HUES64 (cell line): ENCODE measurements around the gene ZNF740.
A peak's percentile ranks its signal among the peaks of the same experiment; 100 is the strongest.

ENCODE experiments used
- H3K27ac ChIP-seq: 2 replicates; pipeline ENCODE4 v1.7.0; 2013; ENCODE audit warnings: low read depth, low read length, inconsistent platforms
- H3K27me3 ChIP-seq: 2 replicates; pipeline ENCODE4 v1.6.1; 2013; ENCODE audit warnings: mild to moderate bottlenecking, low read length; ENCODE audit not compliant: insufficient read depth
- H3K36me3 ChIP-seq: 2 replicates; pipeline ENCODE4 v1.6.1; 2013; ENCODE audit warnings: mild to moderate bottlenecking, low read length; ENCODE audit not compliant: insufficient read depth
- H3K4me1 ChIP-seq: 2 replicates; pipeline ENCODE4 v1.6.1; 2013; ENCODE audit warnings: mild to moderate bottlenecking, low read length, moderate library complexity; ENCODE audit not compliant: insufficient read depth
- H3K4me3 ChIP-seq: 2 replicates; pipeline ENCODE4 v1.5.1; 2013; ENCODE audit warnings: mild to moderate bottlenecking, low read length, moderate library complexity
- H3K9ac ChIP-seq: 2 replicates; pipeline ENCODE4 v1.6.1; 2013; ENCODE audit warnings: mild to moderate bottlenecking, low read depth, low read length
- H3K9me3 ChIP-seq: 2 replicates; pipeline ENCODE4 v1.6.1; 2013; ENCODE audit warnings: low read depth, low read length; ENCODE audit not compliant: insufficient read depth
- WGBS: fragments of 150-250, 120-280 bp; methylation state at CpG from one replicate; pipeline ENCODE4 v1.1.7; 2013; ENCODE audit warnings: missing lambda C conversion rate; 5-methylcytosine and 5-hydroxymethylcytosine counted together

Gene ZNF740

GRCh38 chr12:53232646-53233461, 52.3 kb downstream of the ZNF740 start:
- Histone ChIP-seq H3K27ac (peak overlapping the region; percentile 61; the same call in 1 of the 2 replicates), H3K27me3 (peaks cover 3% of the 10 kb centered on the region; the same call in 1 of the 2 replicates), H3K9ac (no peak overlapping the region), H3K4me3 (peak overlapping the region; percentile 52), H3K9me3 (no peaks in the 10 kb centered on the region), H3K36me3 (no peaks in the 10 kb centered on the region), H3K4me1 (peaks cover 57% of the 10 kb centered on the region)
- WGBS, result 29% methylated on average over 11 of the region's 11 CpGs

DNA sequence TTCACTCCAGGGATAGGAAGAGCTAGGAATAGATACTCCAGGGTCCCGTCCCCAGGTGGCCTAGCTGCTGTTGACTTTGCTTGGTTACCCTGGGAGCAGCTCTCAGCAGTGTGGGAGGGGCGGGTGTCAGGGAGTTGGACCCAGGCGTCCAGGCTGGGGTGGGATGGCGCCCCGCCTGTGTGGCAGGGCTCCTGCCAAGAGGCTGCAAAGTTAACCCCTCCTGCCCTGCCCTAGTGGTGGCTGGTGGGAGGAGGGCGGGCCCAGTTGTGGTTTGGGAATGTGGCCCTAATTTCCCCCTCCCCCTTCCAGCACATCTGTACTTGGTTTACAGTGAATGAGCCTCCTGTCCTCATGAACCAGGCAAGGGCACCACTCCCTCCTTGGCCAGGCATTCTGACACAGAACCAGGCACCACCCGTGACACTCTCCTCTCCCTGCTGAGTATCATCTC, 53.2 kb downstream of the ZNF740 start:
- whole genome bisulfite sequencing, result 32% methylated on average over 7 of the region's 7 CpGs
- Histone ChIP-seq H3K27me3 (peaks cover 3% of the 10 kb centered on the region; the same call in 1 of the 2 replicates), H3K4me3 (peak overlapping the region; percentile 35), H3K36me3 (no peaks in the 10 kb centered on the region), H3K9me3 (no peaks in the 10 kb centered on the region), H3K9ac (peak overlapping the region; percentile 34; the same call in 1 of the 2 replicates), H3K27ac (peak overlapping the region; percentile 50; the same call in 1 of the 2 replicates), H3K4me1 (peaks cover 57% of the 10 kb centered on the region)

DNA sequence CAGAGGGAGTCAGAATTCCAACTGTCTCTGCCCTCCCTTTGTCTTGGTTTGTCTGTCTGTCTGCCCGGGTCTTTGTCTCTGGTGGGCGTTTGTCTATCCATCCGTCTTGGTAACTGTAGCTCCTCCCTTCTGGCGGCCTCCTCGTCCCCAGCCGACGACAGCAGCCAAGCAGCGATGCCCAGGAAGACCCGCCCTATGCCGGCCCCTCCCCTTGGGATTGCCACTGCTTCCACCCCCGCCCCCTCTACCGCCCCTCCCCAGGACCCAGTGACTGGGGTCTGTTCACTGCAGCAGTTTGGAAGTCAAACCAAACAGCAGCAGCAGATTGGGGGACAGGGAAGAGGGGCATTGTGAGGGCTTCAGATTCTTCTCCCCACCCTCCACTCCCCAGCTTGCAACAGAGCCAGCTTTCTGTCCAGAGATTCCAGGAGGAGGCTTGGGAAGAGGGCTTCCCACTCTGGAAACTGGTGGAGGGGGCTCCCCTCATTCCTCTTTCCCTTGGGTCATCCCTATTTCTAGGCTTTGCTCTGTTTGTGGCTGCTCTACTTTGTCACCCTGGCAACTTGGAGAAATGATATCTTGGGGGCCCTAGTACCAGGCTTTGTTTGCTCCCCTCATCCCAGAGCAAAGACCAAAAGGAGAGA, 53.9 kb downstream of the ZNF740 start:
- H3K4me1 ChIP-seq, result peaks cover 55% of the 10 kb centered on the region
- H3K4me3 ChIP-seq, result peak overlapping the region; percentile 35
- peak overlapping the region; percentile 34; the same call in 1 of the 2 replicates for H3K9ac ChIP-seq
- H3K9me3 ChIP-seq, result no peaks in the 10 kb centered on the region
- H3K36me3 ChIP-seq, result no peaks in the 10 kb centered on the region
- H3K27ac ChIP-seq, result peak overlapping the region; percentile 50; the same call in 1 of the 2 replicates
- H3K27me3 ChIP-seq, result peaks cover 3% of the 10 kb centered on the region; the same call in 1 of the 2 replicates
- 1% methylated on average over 12 of the region's 12 CpGs for WGBS

- no peak overlapping the region for H3K4me3 ChIP-seq
- no peaks in the 10 kb centered on the region for H3K9me3 ChIP-seq
- peak overlapping the region; percentile 7; the same call in 1 of the 2 replicates for H3K27ac ChIP-seq
- peaks cover 49% of the 10 kb centered on the region for H3K4me1 ChIP-seq
- WGBS, result 89% methylated on average over 3 of the region's 3 CpGs
- H3K27me3 ChIP-seq, result peaks cover 3% of the 10 kb centered on the region; the same call in 1 of the 2 replicates
- H3K36me3 ChIP-seq, result no peaks in the 10 kb centered on the region
- no peak overlapping the region for H3K9ac ChIP-seq
Measured at GRCh38 chr12:53235164-53235563, 54.6 kb downstream of the ZNF740 start.

GRCh38 chr12:53235742-53236442, 55.4 kb downstream of the ZNF740 start:
- Histone ChIP-seq H3K9me3 (no peaks in the 10 kb centered on the region), H3K27me3 (peaks cover 3% of the 10 kb centered on the region; the same call in 1 of the 2 replicates), H3K36me3 (no peaks in the 10 kb centered on the region), H3K27ac (peak overlapping the region; percentile 59; the same call in 1 of the 2 replicates), H3K9ac (no peak overlapping the region), H3K4me3 (no peak overlapping the region; the same call in 1 of the 2 replicates), H3K4me1 (peaks cover 49% of the 10 kb centered on the region)
- WGBS, result 35% methylated on average over 6 of the region's 9 CpGs

- peaks cover 48% of the 10 kb centered on the region for H3K4me1 ChIP-seq
- no peaks in the 10 kb centered on the region for H3K36me3 ChIP-seq
- no peak overlapping the region for H3K4me3 ChIP-seq
- H3K27ac ChIP-seq, result peak overlapping the region; percentile 59; the same call in 1 of the 2 replicates
- H3K9ac ChIP-seq, result no peak overlapping the region
- 89% methylated on average over 1 of the region's 1 CpG for WGBS
- no peaks in the 10 kb centered on the region for H3K9me3 ChIP-seq
- no peaks in the 10 kb centered on the region; the same call in 1 of the 2 replicates for H3K27me3 ChIP-seq
Measured at GRCh38 chr12:53236443-53237111, 56.1 kb downstream of the ZNF740 start.

- Histone ChIP-seq H3K9ac (no peak overlapping the region), H3K4me3 (no peak overlapping the region), H3K27ac (no peak overlapping the region), H3K36me3 (no peaks in the 10 kb centered on the region), H3K9me3 (no peaks in the 10 kb centered on the region), H3K4me1 (peaks cover 37% of the 10 kb centered on the region), H3K27me3 (no peaks in the 10 kb centered on the region)
- 92% methylated on average over 10 of the region's 10 CpGs for WGBS
Measured at GRCh38 chr12:53239643-53240258, 59.2 kb downstream of the ZNF740 start.

GRCh38 chr12:53241623-53242412, 61.3 kb downstream of the ZNF740 start:
- Histone ChIP-seq H3K4me3 (no peak overlapping the region), H3K27me3 (no peaks in the 10 kb centered on the region), H3K27ac (no peak overlapping the region), H3K9me3 (no peaks in the 10 kb centered on the region), H3K36me3 (no peaks in the 10 kb centered on the region), H3K4me1 (peaks cover 20% of the 10 kb centered on the region), H3K9ac (no peak overlapping the region)
- 49% methylated on average over 11 of the region's 11 CpGs for WGBS

DNA sequence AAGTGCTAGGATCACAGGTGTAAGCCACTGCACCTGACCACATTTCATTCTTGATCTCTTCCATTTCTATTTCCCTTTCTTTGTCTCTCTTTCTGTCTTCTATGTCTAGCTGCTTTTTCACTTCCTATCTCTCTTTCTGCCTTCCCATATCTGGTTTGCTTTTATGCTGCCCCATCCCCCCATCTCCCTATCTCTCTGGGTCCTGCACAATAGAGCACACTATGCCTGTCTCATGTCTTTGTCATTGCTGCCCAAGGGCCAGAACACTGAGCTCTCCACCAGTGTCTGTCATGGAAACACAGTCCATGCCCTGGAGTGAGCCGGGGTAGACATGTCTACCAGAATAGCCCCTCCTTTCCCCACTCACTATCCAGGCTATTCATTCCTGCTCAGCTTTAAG, 63.8 kb downstream of the ZNF740 start:
- Histone ChIP-seq H3K27ac (no peak overlapping the region), H3K9ac (no peak overlapping the region), H3K27me3 (no peaks in the 10 kb centered on the region), H3K4me1 (peaks cover 20% of the 10 kb centered on the region), H3K9me3 (no peaks in the 10 kb centered on the region), H3K36me3 (no peaks in the 10 kb centered on the region), H3K4me3 (no peak overlapping the region)
- WGBS, result 78% methylated on average over 1 of the region's 1 CpG
